A673 (cell line): ENCODE data around the gene WIPF3.

Experiments used
- EZH2 ChIP-seq: fragments of 200-600 bp; sonication (generic); IDR thresholded peaks from 2 replicates; pipeline ENCODE4 v1.6.1; 2017; ENCODE audit warnings: borderline replicate concordance, low read depth, mild to moderate bottlenecking, mixed read lengths, antibody characterized with exemption, low read length; ENCODE audit not compliant: poor library complexity, severe bottlenecking
- TF ChIP-seq, protein P1 (sequence below): fragments of 300-800, 200-600 bp; sonication (generic); conservative IDR thresholded peaks from 2 replicates; pipeline ENCODE4 v1.5.1; 2017; ENCODE audit warnings: low read depth, mild to moderate bottlenecking, antibody characterized with exemption, low read length, moderate library complexity, mixed read lengths

DNA sequence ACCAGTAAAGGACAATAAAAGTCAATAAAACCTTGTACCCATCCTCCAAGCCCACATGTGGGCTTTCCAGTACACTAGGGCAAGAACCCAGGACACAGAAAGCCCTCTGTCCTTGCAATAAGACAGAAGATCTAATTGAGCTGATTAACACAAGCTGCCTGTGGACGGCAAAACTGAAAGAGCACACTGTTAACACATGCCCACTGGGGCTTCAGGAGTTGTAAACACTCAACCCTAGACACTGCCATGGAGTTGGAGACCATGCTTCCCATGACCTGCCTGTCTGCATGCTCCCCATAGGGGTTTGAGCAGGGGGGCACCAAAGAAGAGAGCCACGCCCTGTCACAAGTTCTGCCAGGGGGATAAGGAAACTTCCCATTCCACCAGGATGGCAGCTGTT lies 22.6 kb upstream of the WIPF3 start:
- TF ChIP-seq, protein P1, sequence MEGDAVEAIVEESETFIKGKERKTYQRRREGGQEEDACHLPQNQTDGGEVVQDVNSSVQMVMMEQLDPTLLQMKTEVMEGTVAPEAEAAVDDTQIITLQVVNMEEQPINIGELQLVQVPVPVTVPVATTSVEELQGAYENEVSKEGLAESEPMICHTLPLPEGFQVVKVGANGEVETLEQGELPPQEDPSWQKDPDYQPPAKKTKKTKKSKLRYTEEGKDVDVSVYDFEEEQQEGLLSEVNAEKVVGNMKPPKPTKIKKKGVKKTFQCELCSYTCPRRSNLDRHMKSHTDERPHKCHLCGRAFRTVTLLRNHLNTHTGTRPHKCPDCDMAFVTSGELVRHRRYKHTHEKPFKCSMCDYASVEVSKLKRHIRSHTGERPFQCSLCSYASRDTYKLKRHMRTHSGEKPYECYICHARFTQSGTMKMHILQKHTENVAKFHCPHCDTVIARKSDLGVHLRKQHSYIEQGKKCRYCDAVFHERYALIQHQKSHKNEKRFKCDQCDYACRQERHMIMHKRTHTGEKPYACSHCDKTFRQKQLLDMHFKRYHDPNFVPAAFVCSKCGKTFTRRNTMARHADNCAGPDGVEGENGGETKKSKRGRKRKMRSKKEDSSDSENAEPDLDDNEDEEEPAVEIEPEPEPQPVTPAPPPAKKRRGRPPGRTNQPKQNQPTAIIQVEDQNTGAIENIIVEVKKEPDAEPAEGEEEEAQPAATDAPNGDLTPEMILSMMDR, result no peak
- no peak for TF ChIP-seq EZH2
